ENCODE results near the gene RABGGTB.
"Not testable (repeated sequence)": the region's sequence is repeated elsewhere in the genome, so short reads cannot be mapped to it uniquely, and the experiment has no call there.

GRCh38 chr1:75810113-75810512 lies 24.1 kb downstream of the RABGGTB start:
- not testable (repeated sequence) for TF ChIP-seq CTCF, POLR2A, POLR2AphosphoS5 (IDR thresholded peaks at IDR 0.05)

All from gastroesophageal sphincter (tissue), 3 donors.